ENCODE results near the gene TJP1.

DNA sequence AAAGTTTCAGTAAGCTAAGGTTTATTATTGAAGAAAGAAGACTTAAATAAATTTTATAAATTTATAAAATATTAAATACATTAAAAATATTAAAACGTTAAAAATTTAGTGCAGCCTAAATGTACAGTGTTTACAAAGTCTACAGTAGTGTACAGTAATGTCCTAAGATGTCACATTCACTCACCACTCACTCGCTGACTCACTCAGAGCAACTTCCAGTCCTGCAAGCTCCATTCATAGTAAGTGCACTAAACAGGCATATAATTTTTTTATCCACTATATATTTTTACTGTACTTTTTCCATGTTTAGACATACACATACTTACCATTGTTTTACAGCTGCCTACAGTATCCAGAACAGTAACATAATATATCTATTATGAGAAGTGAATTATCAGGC is 51.5 kb downstream of the TJP1 start:
- no peak for TF ChIP-seq CTCF (IDR thresholded peaks at IDR 0.05)
- TF ChIP-seq POLR2A (IDR thresholded peaks at IDR 0.05) = no peak

Measured in lower leg skin (tissue), 3 donors.